K562 (cell line): ENCODE results near the gene VNN1.

Source experiments
- BHLHE40 ChIP-seq: IDR thresholded peaks from 2 replicates; pipeline ENCODE4 v1.6.1; 2011; ENCODE audit warnings: low read length, improper control_type of control experiment
- CUX1 ChIP-seq: fragments of 200-800 bp; sonication (Bioruptor generic); IDR thresholded peaks from 2 replicates; pipeline ENCODE4 v1.6.1; 2016; ENCODE audit warnings: missing genetic modification characterization, missing compliant biosample characterization
- SPI1 ChIP-seq: IDR thresholded peaks from 2 replicates; pipeline ENCODE4 v1.6.1; 2011; ENCODE audit warnings: low read depth, low read length, control low read depth, borderline replicate concordance
- YY1 ChIP-seq, 3 experiments: IDR thresholded peaks; 2 replicates each; pipeline ENCODE4 v1.6.1; 2011; ENCODE audit warnings: low read length in 2 of 3, mild to moderate bottlenecking in 2 of 3, moderate library complexity in 2 of 3, borderline replicate concordance in 1 of 3, control low read depth in 1 of 3, low read depth in 1 of 3; ENCODE audit not compliant: insufficient read depth in 3 of 3, insufficient replicate concordance in 2 of 3, control insufficient read depth in 1 of 3, insufficient read length in 1 of 3; ENCODE audit errors: extremely low read depth in 1 of 3
- ZFP1 ChIP-seq: fragments of 450-650 bp; formaldehyde crosslinking; IDR thresholded peaks from 2 replicates; pipeline ENCODE4 v1.4.0; 2020; ENCODE audit warnings: mild to moderate bottlenecking, mixed read lengths
- ZNF263 ChIP-seq: sonication (generic); formaldehyde crosslinking; IDR thresholded peaks from 2 replicates; pipeline ENCODE4 v1.8.0; 2022; ENCODE audit warnings: mild to moderate bottlenecking, missing genetic modification reagents, borderline replicate concordance
- ZNF408 ChIP-seq: fragments of 250-450 bp; sonication (Bioruptor Pico); IDR thresholded peaks from 2 replicates; pipeline ENCODE4 v1.4.0; 2020; ENCODE audit warnings: low read depth, mild to moderate bottlenecking, moderate library complexity
- TF ChIP-seq, protein P1 (sequence below), 2 experiments: fragments of 450-650 bp; IDR thresholded peaks; 2 replicates each; pipeline ENCODE4 v1.6.1; 2016
- TF ChIP-seq, protein P2 (sequence below), 3 experiments: IDR thresholded peaks in 2 of 3; conservative IDR thresholded peaks in 1 of 3; 2 replicates each; pipeline ENCODE4 v1.5.1; 2011 to 2012; ENCODE audit warnings: low read length in 3 of 3, mild to moderate bottlenecking in 3 of 3, control low read depth in 2 of 3, improper control_type of control experiment in 1 of 3, inconsistent platforms in 1 of 3, low read depth in 1 of 3, mixed read lengths in 1 of 3, moderate library complexity in 1 of 3; ENCODE audit not compliant: insufficient read depth in 2 of 3

DNA sequence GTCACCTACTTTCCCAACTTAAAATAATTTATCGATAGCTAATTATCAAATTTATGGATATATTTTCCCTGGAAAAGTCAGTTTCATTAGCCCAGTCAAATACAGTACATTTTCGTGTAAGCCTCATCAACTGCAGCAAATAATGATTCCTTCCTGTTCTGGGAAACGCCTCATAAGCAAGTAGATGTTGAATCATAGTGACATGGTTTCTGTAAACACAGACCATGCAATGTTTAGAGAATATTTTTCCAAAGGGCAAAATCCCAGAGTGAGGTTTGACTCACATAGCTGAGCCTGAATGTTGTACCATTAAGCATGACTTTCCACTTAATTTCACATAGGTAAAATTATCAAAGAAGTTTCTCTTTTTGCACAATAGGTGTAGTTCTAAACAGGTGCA lies 16.7 kb upstream of the VNN1 start:
- TF ChIP-seq ZFP1 (CRISPR knock-in tag), result no peak
- no peak for TF ChIP-seq ZNF408 (CRISPR knock-in tag)
- TF ChIP-seq YY1 (IDR thresholded peaks at IDR 0.05; ENCODE audit: borderline replicate concordance in 1 of 3, control insufficient read depth in 1 of 3, extremely low read depth in 1 of 3, insufficient read depth in 3 of 3, insufficient read length in 1 of 3, insufficient replicate concordance in 2 of 3, low read depth in 1 of 3, low read length in 2 of 3), result no peak
- no peak for TF ChIP-seq BHLHE40
- no peak for TF ChIP-seq ZNF263 (CRISPR knock-in tag)
- TF ChIP-seq, protein P1, sequence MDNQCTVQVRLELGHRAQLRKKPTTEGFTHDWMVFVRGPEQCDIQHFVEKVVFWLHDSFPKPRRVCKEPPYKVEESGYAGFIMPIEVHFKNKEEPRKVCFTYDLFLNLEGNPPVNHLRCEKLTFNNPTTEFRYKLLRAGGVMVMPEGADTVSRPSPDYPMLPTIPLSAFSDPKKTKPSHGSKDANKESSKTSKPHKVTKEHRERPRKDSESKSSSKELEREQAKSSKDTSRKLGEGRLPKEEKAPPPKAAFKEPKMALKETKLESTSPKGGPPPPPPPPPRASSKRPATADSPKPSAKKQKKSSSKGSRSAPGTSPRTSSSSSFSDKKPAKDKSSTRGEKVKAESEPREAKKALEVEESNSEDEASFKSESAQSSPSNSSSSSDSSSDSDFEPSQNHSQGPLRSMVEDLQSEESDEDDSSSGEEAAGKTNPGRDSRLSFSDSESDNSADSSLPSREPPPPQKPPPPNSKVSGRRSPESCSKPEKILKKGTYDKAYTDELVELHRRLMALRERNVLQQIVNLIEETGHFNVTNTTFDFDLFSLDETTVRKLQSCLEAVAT (IDR thresholded peaks at IDR 0.05), result no peak
- TF ChIP-seq, protein P2, sequence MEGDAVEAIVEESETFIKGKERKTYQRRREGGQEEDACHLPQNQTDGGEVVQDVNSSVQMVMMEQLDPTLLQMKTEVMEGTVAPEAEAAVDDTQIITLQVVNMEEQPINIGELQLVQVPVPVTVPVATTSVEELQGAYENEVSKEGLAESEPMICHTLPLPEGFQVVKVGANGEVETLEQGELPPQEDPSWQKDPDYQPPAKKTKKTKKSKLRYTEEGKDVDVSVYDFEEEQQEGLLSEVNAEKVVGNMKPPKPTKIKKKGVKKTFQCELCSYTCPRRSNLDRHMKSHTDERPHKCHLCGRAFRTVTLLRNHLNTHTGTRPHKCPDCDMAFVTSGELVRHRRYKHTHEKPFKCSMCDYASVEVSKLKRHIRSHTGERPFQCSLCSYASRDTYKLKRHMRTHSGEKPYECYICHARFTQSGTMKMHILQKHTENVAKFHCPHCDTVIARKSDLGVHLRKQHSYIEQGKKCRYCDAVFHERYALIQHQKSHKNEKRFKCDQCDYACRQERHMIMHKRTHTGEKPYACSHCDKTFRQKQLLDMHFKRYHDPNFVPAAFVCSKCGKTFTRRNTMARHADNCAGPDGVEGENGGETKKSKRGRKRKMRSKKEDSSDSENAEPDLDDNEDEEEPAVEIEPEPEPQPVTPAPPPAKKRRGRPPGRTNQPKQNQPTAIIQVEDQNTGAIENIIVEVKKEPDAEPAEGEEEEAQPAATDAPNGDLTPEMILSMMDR (IDR thresholded peaks at IDR 0.05 in 2 of 3, conservative IDR thresholded peaks at IDR 0.05 in 1 of 3; ENCODE audit: insufficient read depth in 2 of 3, low read depth in 1 of 3, low read length in 3 of 3), result no peak
- TF ChIP-seq CUX1 (CRISPR knock-in tag), result no peak
- no peak for TF ChIP-seq SPI1
